Germinal center (tissue), 1 donor: ENCODE measurements around the gene RAD54L2.
"Not testable (repeated sequence)": the region's sequence is repeated elsewhere in the genome, so short reads cannot be mapped to it uniquely, and the experiment has no call there.

ENCODE experiments used
- DNase-seq: peaks from one replicate; pipeline ENCODE4 v3.0.0; 2012; ENCODE audit warnings: mixed read lengths, low spot score

Gene RAD54L2

DNA sequence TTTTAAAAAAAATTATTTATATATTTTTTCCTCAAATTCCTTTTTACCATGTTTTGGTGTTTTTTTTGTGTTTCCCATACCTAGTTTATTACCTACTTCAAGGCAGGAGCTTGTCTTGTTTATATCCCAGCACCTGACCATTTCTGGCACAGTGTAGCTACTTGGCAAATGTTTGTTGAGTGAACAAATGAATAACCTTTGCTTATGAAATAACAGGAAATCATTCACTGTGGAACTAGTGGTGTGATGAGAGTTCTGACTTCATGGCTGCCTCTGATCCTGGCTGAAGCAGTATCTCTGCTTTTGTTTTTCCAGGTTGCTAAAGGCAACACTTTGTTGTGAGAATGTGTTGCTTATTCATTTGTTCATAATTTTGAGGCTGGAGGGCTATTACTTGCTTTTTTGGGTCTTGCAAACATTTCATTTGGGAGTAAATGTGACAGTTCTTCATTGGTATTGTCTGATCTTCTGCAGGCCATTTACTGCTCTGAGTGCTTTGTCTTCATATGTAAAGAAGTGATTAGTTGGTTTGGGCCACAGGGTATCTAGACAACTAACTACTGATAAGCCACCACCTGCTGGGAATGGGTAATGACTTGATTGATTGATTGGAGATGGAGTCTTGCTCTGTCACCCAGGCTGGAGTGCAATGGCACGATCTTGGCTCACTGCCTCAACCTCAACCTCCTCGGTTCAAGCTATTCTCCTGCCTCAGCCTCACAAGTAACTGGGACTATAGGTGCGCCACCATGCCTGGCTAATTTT, 5.7 kb downstream of the RAD54L2 start:
- DNase-seq: no peak

DNA sequence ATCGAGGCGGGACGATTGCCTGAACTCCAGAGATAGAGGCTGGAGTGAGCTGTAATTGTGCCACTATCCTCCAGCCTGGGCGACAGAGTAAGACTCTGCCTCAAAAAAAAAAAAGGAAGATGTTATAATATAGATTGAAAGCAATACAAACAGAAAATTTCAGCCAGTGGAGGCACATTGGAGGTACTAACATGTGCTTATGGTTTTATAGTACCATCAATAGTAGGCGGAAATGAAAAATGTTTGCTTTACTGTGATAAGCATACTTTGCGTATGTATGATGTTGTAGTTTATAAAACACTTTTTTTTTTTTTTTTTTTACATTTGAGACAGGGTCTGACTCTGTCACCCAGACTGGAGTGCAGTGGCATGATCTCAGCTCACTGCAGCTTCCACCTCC, 8.8 kb downstream of the RAD54L2 start:
- DNase-seq: no peak

DNA sequence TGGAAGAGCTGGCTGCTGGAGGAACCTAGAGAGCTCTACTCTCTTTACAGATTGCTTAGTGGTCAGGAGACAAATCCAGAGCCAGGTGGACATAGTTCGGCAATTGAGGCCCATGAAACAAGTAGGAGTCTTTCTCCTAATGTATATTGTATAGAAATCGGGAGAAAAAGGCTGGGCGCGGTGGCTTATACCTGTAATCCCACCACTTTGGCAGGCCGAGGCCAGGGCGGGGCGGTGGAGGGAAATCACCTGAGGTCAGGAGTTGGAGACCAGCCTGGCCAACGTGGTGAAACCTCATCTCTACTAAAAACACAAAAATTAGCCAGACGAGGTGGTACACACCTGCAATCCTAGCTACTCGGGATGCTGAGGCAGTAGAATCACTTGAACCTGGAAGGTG, 10.8 kb downstream of the RAD54L2 start:
- no peak for DNase-seq

DNA sequence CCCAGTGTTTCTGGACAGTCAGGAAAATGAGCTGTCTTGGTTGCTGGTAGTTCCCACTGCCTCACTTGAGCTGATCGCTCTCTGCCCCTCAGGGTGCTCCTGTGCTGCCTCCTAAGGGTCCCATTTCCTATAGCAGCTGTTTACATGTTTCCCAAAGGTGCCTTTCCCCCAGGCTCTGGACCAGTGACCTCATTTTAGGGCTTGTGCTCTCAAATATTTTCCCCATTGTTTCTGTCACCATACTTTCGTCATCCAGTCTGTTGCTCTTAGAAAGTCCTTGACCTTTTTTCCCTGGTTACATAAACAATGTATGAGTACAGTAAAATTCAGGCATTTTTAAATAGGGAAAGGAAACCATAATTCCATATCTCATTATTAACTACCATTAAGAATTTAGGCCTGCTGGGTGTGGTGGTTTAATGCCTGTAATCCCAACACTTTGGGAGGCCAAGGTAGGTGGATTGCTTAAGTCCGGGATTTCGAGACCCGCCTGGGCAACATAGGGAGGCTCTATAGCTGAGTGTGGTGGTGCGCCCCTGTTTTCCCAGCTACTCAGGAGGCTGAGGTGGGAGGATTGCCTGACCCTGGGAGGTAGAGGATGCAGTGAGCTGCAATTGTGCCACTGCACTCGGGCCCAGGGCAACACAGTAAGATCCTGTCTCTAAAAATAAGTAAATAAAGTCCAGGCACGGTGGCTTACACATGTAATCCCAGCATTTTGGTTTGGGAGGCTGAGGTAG, 11.7 kb downstream of the RAD54L2 start:
- no peak for DNase-seq

DNA sequence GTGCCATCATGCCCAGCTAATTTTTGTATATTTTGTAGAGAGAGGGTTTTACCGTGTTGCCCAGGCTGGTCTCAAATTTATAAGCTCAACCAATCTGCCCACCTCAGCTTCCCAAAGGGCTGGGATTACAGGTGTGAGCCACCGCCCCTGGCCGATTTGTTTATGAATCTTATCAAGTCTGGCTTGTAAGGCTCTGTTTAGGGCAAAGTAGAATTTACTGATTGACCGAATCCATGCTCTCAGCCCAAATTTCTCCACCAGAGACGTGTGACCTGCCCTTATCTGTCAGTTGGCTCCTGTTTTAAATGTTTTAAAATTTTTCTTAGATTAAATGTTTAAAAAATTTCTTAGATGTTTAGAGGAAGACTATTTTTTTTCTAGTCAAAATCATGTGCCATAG, 19.5 kb downstream of the RAD54L2 start:
- no peak for DNase-seq

DNA sequence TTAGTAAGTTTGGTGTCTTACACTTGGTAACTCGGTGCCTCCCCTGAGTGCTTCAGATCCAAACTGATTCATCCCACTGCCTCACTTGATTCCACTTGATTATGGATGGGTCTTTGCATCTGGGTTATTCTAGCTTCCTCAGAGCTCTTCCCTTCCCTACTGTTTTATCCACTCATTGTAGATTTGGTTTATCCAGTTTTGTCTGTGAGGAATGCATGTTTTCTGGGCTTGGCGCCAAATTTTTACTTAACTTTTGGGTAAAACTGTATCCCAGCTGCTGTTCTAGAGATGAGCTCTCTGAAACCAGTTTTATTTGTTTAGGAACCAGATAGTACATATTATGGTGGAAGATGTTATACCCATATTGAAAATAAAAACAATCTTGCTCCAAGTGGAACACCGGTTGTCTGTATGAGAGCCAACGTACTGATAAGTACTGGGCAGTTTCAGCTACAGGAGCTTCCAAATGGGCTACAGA, 20.9 kb downstream of the RAD54L2 start:
- no peak for DNase-seq

DNA sequence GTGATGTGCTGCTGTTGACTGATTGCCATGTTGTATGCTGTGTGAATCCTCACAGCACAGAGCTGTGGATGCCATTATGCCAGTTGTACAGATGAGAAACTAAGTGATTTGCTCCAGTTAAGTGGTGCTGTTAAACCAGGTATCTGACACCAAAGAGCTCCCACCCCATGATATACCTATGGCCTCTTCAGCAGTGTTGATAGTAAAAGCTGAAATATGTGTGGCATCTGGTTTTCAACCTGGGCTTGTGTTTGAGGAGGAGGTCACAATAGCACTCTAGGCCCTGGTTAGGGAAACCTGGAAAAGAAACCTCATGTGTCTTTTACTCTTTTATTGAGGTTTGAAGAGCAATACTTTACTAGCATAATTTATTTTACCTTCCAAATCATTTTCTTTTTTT, 21.4 kb downstream of the RAD54L2 start:
- DNase-seq: no peak

DNA sequence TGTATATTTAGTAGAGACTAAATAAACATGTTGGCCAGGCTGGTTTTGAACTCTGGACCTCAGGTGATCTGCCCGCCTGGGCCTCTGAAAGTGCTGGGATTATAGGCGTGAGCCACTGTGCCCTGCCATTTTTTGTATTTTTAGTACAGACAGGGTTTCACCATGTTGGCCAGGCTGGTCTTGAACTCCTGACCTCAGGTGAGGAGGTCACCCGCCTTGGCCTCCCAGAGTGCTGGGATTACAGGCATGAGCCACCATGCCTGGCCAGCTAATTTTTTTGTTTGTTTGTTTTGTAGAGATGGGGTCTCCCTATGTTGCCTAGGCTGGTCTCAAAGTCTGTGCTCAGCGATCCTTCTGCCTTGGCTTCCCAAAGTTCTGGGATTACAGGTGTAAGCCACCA, 23.9 kb downstream of the RAD54L2 start:
- DNase-seq: not testable (repeated sequence)

DNA sequence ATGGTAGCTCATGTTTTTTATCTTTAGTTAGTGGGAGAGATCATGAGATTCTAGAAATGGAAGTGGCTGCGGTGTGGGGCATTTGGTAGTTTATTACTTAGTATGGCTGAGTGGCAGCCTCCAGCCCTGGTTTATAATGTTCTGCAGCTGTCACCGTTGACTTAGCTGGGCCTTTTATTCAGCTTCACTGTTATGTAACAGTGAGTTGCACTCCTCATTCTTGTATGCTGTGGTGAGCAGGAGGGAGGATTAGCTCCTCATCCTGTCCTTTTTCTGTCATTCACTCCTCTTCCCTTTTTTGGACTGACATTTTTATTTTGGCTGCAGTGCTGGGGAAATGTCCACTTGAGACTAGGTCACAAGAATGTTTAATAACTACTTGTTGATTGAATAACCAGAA, 29.5 kb downstream of the RAD54L2 start:
- no peak for DNase-seq

DNA sequence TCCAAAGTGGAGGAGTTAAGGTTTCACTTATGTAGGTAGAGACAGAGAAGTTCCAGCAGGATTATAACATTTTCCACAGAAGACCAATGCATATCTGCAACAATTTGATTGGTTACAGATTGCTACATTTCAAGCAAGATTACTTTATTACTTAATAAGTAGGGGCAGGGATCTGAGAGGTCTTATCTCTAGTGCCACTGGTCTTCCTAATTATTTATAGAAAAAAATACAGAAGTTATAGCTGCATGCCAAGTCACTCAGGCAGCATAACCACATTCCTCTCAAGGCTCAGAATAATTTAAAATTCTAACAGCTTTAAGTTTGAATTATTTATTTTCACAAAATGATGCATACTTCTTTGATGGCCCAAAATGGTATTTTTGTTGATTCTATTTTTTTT, 30.5 kb downstream of the RAD54L2 start:
- DNase-seq: no peak

DNA sequence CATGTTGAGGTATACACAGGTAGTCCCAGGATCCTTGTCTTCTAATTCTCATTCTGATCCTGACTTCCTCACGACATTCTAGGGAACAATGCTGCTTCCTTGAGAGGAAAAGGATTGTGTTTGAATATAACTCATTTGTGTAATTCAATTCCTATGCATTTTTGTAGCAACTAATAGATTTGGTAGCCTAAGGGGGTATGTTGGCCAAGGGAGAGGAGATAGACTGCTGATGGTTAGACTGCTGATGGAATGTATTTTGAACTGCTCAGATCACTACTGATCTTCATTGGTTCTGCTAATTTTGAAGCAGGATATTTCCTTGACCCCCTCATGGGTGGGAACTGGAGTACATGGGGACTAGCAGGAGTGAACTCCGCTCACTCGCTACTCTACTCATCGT, 39.7 kb downstream of the RAD54L2 start:
- no peak for DNase-seq

DNA sequence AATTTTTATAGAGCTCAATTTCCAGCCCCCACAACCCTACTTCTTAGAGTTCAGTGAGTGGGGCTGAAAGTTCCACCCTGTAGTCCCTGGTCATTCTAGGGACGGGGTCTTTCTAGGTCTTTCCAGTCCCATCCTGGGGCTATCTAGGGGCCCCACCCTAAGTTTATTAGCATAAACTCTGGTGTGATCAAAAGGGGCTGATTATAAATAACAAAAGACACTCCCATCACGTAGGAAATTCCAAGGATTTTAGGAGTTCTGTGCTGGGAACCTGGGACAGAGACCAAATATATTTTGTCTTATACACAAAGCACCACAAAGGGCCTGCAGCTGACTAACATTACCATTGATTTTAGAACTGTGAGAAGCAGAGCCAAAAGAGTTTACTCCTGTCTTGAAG, 41.9 kb downstream of the RAD54L2 start:
- DNase-seq: no peak

DNA sequence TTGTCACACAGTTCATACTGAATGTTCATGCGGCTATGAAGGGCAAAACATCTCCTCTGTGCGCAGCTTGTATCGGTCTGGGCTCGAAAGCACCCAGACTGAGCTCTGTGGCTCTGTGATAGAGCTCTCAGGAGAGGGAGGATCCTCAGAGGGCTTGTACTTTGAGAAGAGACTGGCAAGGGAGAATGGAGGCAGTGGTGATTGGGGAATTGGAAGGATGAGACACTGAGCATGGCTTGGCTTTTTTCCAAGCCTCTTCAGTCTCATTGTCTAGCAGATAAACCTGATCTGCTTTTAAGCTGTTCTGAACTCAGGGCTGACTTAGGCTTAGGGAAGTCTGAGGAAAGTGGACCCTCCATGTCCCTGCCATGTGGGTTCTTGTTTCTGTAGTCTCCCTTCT, 43.0 kb downstream of the RAD54L2 start:
- DNase-seq: no peak

DNA sequence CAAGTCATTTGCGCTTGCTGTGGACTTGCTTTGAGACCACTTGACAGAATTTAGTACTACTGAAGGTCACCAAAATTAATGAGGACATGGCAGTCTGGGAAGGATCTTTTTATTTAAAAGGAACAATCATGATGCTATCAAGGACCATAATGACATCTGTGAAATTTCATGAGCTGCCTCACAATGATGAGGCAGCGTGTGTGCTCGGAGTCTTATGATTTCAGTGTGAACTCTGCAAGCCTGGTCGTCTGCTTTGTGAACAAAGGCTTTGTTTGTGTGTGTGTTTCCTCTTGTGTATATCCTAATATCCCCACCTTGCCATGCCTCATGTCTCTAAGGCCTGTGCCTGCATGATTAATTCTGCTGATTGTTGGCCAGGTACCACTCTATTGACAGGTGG, 46.7 kb downstream of the RAD54L2 start:
- DNase-seq: no peak

DNA sequence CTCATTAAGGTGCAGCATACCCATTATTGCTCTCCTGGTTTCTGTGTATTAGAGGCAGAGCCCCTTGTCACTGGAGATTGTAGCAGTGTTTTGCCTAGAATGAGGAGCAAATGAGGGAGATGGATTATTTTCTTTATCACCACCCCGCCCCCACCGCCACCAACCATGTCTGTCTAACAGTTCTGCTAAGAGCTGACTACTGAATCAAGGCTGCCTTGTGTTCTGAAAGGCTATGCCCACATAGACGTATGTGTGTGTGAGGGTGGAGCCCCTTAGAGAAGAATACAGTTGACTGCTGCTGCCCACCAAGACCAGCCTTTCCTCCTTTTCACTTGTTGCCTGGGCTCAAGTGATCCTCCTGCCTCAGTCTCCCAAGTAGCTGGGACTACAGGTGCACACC, 47.4 kb downstream of the RAD54L2 start:
- no peak for DNase-seq
